Thymus (tissue), 11 donors: ENCODE results near the gene RALGPS1. TPM values are rescaled to one million over a fixed set of nuclear protein-coding genes. Genes with fewer than 3 reads are reported as not detected.

Experiments used
- DNase-seq, 9 donors: peaks; one replicate each; pipeline ENCODE4 v3.0.0-alpha.2; 2013; ENCODE audit warnings: low spot score in 9 of 9, low read depth in 6 of 9, missing footprints in 1 of 9
- H3K27ac ChIP-seq, 2 donors: one replicate each; pipeline ENCODE4 v1.5.1; 2013; ENCODE audit warnings: control low read depth in 1 of 2, low read depth in 1 of 2, low read length in 1 of 2, mild to moderate bottlenecking in 1 of 2, moderate library complexity in 1 of 2
- H3K27me3 ChIP-seq, 2 donors: one replicate each; pipeline ENCODE4 v1.5.1; 2013; ENCODE audit warnings: low read length in 1 of 2; ENCODE audit not compliant: control insufficient read depth in 2 of 2, insufficient read depth in 1 of 2
- H3K36me3 ChIP-seq, 2 donors: one replicate each; pipeline ENCODE4 v1.5.1; 2013; ENCODE audit warnings: low read length in 1 of 2, mild to moderate bottlenecking in 1 of 2, moderate library complexity in 1 of 2; ENCODE audit not compliant: control insufficient read depth in 2 of 2, insufficient read depth in 2 of 2
- H3K4me1 ChIP-seq, 2 donors: one replicate each; pipeline ENCODE4 v1.5.1; 2013; ENCODE audit warnings: low read length in 2 of 2; ENCODE audit not compliant: control insufficient read depth in 2 of 2, insufficient read depth in 2 of 2
- H3K4me3 ChIP-seq, 2 donors: one replicate each; pipeline ENCODE4 v1.5.1; 2013; ENCODE audit warnings: low read length in 2 of 2, control low read depth in 1 of 2, mild to moderate bottlenecking in 1 of 2
- H3K9me3 ChIP-seq, 2 donors: one replicate each; pipeline ENCODE4 v1.5.1; 2013; ENCODE audit warnings: low read length in 1 of 2, mild to moderate bottlenecking in 1 of 2; ENCODE audit not compliant: control insufficient read depth in 2 of 2, insufficient read depth in 1 of 2
- WGBS: extraction: QIAGEN DNeasy Blood & Tissue Kit; methylation state at CpG from one replicate; pipeline ENCODE4 v1.1.7; 2013; 5-methylcytosine and 5-hydroxymethylcytosine counted together
- polyA plus RNA-seq: library from polyadenylated mRNA; stranded (reverse); fragments of 200-250 nt; gene quantifications from one replicate; pipeline ENCODE4 v1.2.3, GENCODE V29; 2013
- total RNA-seq: library from RNA; stranded (reverse); fragments of 120-200 nt; gene quantifications from one replicate; pipeline ENCODE4 v1.2.4, GENCODE V29; 2013
- donor health status: healthy.

The RALGPS1 gene
- total and polyA plus RNA-seq, 2 donors: 3.6 to 8.5 TPM

DNA sequence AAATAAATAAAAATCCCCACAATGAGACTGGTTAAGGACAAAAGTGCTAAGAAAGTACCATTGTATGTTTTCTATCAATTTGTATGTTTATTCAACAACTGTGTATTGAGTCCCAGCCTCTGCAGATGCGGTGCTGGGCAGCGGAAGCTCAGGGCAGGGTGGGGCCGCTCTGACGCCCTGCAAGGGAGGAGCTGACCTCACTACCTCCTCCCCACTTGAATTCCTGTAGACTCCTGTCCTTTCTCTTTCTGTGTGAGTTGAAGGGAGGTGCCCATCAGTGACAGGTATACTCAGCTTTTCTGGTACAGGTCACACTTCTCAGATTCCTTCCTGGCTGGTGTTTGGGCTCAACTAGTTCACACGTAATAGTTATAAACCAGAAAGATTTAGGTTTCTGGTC is 180.8 kb downstream of the RALGPS1 start:
- H3K27ac ChIP-seq: no peak overlapping the region
- WGBS: 97% methylated on average over 5 of the region's 5 CpGs

DNA sequence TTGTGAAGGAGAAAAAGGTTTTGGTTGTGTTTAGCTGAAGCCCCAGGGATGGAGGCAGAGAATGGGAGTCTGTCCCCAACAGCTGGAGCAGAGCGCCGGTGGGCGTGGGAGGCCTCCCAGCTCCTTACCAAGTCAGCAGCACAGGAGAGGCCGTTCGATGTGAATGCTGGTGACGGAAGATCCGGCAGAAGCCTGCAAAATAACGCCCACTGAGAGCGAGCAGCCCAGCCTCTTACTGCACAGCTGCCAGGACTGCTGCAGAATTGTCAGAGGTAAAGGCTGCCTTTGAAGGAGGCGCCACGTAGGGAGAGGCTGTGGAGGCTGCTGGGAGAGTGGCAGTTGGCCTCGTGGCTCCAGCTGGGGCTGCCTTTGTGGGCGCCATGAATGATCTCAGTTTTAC is 181.6 kb downstream of the RALGPS1 start:
- Histone ChIP-seq H3K4me3 (no peak overlapping the region), H3K27me3 (no peaks in the 10 kb centered on the region), H3K27ac (peak overlapping the region in 1 of 2 donors; percentile 41), H3K36me3 (no peaks in the 10 kb centered on the region), H3K4me1 (peaks cover 3 to 19% of the 10 kb centered on the region in 2 donors), H3K9me3 (no peaks in the 10 kb centered on the region)
- 81% methylated on average over 13 of the region's 13 CpGs for WGBS
- peak in 6 of 9 donors; percentile 24 to 74 (median 39) for DNase-seq

More for the DNA sequence above, 180.8 kb downstream of the RALGPS1 start:
- Histone ChIP-seq H3K27me3 (peaks cover 0 to 3% of the 10 kb centered on the region in 2 donors), H3K4me1 (peaks cover 3 to 19% of the 10 kb centered on the region in 2 donors), H3K36me3 (no peaks in the 10 kb centered on the region), H3K9me3 (no peaks in the 10 kb centered on the region), H3K4me3 (no peak overlapping the region)
- DNase-seq: no peak

DNA sequence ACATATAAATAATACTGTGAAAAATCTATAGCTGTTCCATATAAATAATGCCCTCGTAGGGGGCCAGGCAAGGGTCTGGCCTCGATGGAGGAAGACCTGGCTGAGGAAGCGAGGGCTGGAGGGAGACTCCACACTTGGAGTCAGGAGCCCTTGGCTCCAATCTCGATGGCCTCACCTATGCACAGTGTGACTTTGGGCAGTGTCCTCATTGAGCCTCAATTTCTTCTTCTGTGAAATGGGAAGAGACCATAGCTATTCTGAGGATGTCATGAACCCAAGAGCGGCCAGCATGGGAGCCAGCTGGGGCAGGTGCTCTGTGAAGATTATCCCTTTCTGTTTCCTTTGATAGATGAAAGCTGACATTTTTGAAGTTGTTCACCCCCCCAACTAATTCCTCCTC is 183.1 kb downstream of the RALGPS1 start:
- H3K36me3 ChIP-seq: no peaks in the 10 kb centered on the region
- no peak overlapping the region for H3K27ac ChIP-seq
- H3K27me3 ChIP-seq: no peaks in the 10 kb centered on the region
- no peak overlapping the region for H3K4me3 ChIP-seq
- H3K4me1 ChIP-seq: peaks cover 3 to 19% of the 10 kb centered on the region in 2 donors
- 96% methylated on average over 5 of the region's 5 CpGs for WGBS
- DNase-seq: no peak
- no peaks in the 10 kb centered on the region for H3K9me3 ChIP-seq

DNA sequence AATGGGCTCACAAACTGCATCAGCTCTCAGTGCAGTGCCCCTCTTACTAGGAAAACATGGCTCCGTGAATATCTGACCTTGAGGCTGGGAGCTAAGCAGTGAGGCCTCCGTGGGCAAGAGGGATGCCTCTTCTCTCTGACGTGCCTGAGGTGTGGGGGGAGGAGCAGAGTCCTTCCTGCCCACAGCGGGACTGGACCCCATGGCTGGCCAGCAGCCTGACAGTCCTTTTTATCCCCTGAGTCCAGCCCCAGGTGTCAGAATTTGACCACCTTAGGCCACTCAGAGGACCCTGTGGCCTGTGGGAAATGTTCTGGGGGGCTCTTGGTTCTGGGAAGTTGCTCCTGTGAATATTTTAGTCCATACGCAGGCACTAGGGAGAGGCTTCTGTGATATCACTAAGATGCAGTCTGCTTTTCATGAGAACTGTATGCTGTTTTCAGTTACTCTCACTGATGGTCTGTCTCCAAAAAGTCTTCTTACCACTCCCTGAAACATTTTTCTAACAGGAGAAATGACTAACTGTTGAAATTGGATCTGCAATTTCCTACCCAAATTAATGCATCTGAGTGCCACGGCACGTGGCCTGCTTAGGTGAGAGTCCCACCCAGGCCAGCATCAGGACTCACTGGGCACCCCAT is 184.5 kb downstream of the RALGPS1 start:
- no peak for DNase-seq

GRCh38 chr9:127099664-127100063 is 185.1 kb downstream of the RALGPS1 start:
- WGBS: 98% methylated on average over 3 of the region's 3 CpGs
- no peak overlapping the region for H3K27ac ChIP-seq
- peaks cover 3 to 19% of the 10 kb centered on the region in 2 donors for H3K4me1 ChIP-seq
- H3K9me3 ChIP-seq: no peaks in the 10 kb centered on the region
- DNase-seq: no peak
- H3K4me3 ChIP-seq: no peak overlapping the region
- no peaks in the 10 kb centered on the region for H3K36me3 ChIP-seq
- H3K27me3 ChIP-seq: no peaks in the 10 kb centered on the region

More for the DNA sequence above, 184.5 kb downstream of the RALGPS1 start:
- Histone ChIP-seq H3K36me3 (no peaks in the 10 kb centered on the region), H3K4me3 (no peak overlapping the region), H3K27me3 (no peaks in the 10 kb centered on the region), H3K4me1 (peaks cover 3 to 19% of the 10 kb centered on the region in 2 donors), H3K27ac (no peak overlapping the region), H3K9me3 (no peaks in the 10 kb centered on the region)
- 96% methylated on average over 7 of the region's 7 CpGs for WGBS

DNA sequence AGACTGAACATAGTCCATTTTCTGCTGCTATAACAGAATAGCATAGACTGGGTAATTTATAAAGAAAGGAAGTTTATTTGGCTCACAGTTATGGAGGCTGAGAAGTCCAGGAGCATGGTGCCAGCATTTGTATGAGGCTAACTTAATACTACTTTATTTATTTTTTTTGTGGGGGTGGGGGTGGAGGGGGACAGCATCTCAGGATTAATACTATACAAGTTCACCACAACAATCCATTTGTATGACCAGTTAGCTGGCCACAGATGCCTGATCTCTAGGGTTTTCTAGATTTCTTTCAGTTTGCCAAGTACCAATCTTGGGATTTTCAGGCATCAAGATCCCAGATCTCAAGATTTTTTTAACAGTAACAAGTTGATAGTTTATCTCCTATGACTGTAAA is 187.6 kb downstream of the RALGPS1 start:
- no peak for DNase-seq

GRCh38 chr9:127102788-127103187 is 188.2 kb downstream of the RALGPS1 start:
- Histone ChIP-seq H3K4me3 (no peak overlapping the region), H3K4me1 (peaks cover 0 to under 1% of the 10 kb centered on the region in 2 donors), H3K27me3 (no peaks in the 10 kb centered on the region), H3K27ac (no peak overlapping the region), H3K36me3 (no peaks in the 10 kb centered on the region), H3K9me3 (no peaks in the 10 kb centered on the region)
- no peak for DNase-seq
- WGBS: 90% methylated on average over 2 of the region's 2 CpGs

More for the DNA sequence above, 187.6 kb downstream of the RALGPS1 start:
- H3K27ac ChIP-seq: no peak overlapping the region
- no peak overlapping the region for H3K4me3 ChIP-seq
- peaks cover 0 to 3% of the 10 kb centered on the region in 2 donors for H3K4me1 ChIP-seq
- H3K27me3 ChIP-seq: no peaks in the 10 kb centered on the region
- no peaks in the 10 kb centered on the region for H3K9me3 ChIP-seq
- no peaks in the 10 kb centered on the region for H3K36me3 ChIP-seq

DNA sequence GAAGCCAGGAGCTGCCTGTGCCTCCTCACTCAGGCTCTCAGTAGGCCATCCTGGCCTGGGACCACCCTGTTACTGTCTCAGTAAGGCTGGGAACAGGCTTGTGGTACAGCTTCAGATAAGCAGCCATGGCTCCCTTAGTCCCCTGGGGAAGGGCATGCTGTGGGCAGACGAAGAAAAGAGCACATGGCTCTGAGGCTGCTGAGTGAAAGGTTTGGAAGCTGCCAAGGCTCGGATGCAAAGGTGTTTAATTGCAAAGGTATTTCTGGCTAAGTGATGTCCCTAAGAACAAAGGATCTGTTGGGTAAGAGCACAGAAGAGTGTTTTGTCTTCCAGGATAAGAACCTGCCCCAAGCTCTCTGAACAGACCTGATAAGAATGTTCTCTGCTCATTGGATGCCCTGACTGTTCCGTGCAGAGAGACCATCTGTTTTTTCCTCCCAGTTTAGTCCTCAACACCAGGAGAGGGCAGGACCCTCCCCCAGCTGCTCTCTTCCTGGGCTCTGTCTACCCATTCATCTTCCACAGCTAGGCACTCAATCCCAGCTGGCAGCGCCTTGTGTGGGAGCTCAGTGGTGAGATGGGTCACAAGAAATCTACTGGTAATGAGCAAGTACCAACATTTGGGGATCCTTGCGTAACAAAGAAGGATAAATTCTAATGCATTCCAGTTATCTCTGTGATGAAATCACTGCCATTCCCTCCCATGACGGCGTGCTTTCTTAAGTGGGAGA is 190.2 kb downstream of the RALGPS1 start:
- Histone ChIP-seq H3K36me3 (no peaks in the 10 kb centered on the region), H3K4me3 (no peak overlapping the region), H3K27me3 (no peaks in the 10 kb centered on the region), H3K27ac (no peak overlapping the region), H3K9me3 (no peaks in the 10 kb centered on the region), H3K4me1 (no peaks in the 10 kb centered on the region)
- WGBS: 97% methylated on average over 7 of the region's 7 CpGs
- DNase-seq: no peak

DNA sequence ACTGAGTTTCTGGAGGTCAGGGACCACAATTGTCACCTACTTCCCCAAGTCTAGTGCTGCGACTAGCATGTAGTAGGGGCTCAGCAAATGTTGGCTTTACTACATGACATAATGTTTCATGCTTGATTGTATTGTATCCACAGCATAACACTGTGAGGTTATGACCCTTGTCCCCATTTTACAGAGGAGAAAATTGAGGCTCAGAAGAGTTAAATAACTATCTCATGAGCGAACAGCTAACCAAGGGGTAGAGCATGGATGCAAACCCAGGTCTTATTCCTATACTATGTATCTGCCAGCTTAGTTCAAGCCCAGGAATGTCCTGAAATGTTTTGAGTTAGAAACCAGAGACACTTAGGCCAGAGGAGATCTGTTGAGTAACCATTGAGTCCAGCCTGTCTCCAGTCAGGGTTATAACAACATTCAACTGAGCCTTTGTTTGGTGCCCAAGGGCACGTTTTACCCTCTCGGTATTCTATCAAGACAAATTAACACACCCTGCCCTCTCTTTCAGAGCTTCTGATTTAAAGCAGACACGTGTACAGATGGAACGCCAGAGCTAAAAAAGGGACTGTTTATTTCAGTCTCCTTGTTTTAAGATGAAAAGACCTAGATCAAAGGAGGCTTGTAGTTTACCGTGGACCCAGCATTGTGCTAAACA is 191.4 kb downstream of the RALGPS1 start:
- 93% methylated on average over 7 of the region's 7 CpGs for WGBS
- H3K27me3 ChIP-seq: peaks cover 0 to 3% of the 10 kb centered on the region in 2 donors
- H3K36me3 ChIP-seq: no peaks in the 10 kb centered on the region
- H3K27ac ChIP-seq: no peak overlapping the region
- no peaks in the 10 kb centered on the region for H3K4me1 ChIP-seq
- no peaks in the 10 kb centered on the region for H3K9me3 ChIP-seq
- no peak overlapping the region for H3K4me3 ChIP-seq
- no peak for DNase-seq
